Vagina (tissue), 2 donors: ENCODE results near the gene TRIO. TPM values are rescaled to one million over a fixed set of nuclear protein-coding genes. Genes with fewer than 3 reads are reported as not detected.

Source experiments
- DNase-seq, 2 donors: peaks; one replicate each; pipeline ENCODE4 v3.0.0-alpha.2; 2017; ENCODE audit errors: extremely low spot score in 2 of 2
- H3K27ac ChIP-seq: fragments of 200-600 bp; sonication (generic); one replicate; pipeline ENCODE4 v1.5.1; 2019
- H3K27me3 ChIP-seq: fragments of 200-600 bp; sonication (generic); one replicate; pipeline ENCODE4 v1.5.1; 2019
- H3K36me3 ChIP-seq, 2 donors: fragments of 200-600 bp; sonication (generic); one replicate each; pipeline ENCODE4 v1.5.1; 2017 to 2019
- H3K4me1 ChIP-seq: fragments of 200-600 bp; sonication (generic); one replicate; pipeline ENCODE4 v1.5.1; 2019
- H3K4me3 ChIP-seq, 2 donors: fragments of 200-600 bp; sonication (generic); 1 replicate in 1 of 2; 2 replicates in 1 of 2; pipeline ENCODE4 v1.5.1; 2016 to 2019
- H3K9me3 ChIP-seq: fragments of 200-600 bp; sonication (generic); one replicate; pipeline ENCODE4 v1.5.1; 2019
- POLR2A ChIP-seq, 2 donors: fragments of 450-650 bp; IDR thresholded peaks; one replicate each; pipeline ENCODE4 v1.6.1; 2017; ENCODE audit warnings: antibody characterized with exemption in 2 of 2, mild to moderate bottlenecking in 2 of 2, moderate library complexity in 2 of 2
- POLR2AphosphoS5 ChIP-seq, 2 donors: sonication (generic); formaldehyde crosslinking; IDR thresholded peaks; one replicate each; pipeline ENCODE4 v1.9.0; 2017; ENCODE audit warnings: antibody characterized with exemption in 2 of 2, mild to moderate bottlenecking in 2 of 2, low read depth in 1 of 2; ENCODE audit not compliant: insufficient read depth in 1 of 2
- intact Hi-C: fragments of 100-400 bp; cut with DNase I; formaldehyde crosslinking; loops from one replicate; pipeline ENCODE4 v1.15.1; 2023
- total RNA-seq: library from RNA; depleted of rRNA; stranded (reverse); fragments of >200 nt; gene quantifications from one replicate; pipeline ENCODE4 v1.2.3, GENCODE V29; 2016
- TF ChIP-seq, protein P1 (sequence below), 3 experiments: fragments of 450-650 bp in 2 of 3; fragments of 200-600 bp in 1 of 3; sonication (generic) in 1 of 3; IDR thresholded peaks; one replicate each; pipeline ENCODE4 v1.5.1; 2017 to 2019; ENCODE audit warnings: antibody characterized with exemption in 3 of 3, mild to moderate bottlenecking in 2 of 3, moderate library complexity in 2 of 3

The TRIO gene
- total RNA-seq, 1 donor from 2014 or later = 142 TPM

DNA sequence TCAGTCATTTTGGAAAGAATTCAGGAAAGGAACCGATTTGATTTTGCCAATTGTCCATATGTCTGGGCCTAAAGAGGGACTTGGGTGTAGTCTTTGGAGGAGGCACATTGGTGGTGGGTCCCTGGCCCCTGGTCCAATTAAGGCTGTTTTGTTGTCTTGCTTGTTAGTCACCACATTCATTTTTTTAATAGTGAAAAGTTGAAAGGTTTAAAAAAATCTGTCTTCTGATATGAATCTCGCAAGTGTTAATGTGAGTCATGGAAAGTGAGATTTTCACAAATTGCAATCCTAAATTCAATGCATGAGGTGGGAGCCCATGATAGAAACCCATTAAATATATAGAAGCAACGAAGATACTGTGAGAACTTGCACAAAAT is 272.5 kb downstream of the TRIO start:
- DNase-seq = no peak
- TF ChIP-seq POLR2A (IDR thresholded peaks at IDR 0.05) (no peak), POLR2AphosphoS5 (IDR thresholded peaks at IDR 0.05; ENCODE audit: insufficient read depth in 1 of 2, low read depth in 1 of 2) (no peak)
- TF ChIP-seq, protein P1, sequence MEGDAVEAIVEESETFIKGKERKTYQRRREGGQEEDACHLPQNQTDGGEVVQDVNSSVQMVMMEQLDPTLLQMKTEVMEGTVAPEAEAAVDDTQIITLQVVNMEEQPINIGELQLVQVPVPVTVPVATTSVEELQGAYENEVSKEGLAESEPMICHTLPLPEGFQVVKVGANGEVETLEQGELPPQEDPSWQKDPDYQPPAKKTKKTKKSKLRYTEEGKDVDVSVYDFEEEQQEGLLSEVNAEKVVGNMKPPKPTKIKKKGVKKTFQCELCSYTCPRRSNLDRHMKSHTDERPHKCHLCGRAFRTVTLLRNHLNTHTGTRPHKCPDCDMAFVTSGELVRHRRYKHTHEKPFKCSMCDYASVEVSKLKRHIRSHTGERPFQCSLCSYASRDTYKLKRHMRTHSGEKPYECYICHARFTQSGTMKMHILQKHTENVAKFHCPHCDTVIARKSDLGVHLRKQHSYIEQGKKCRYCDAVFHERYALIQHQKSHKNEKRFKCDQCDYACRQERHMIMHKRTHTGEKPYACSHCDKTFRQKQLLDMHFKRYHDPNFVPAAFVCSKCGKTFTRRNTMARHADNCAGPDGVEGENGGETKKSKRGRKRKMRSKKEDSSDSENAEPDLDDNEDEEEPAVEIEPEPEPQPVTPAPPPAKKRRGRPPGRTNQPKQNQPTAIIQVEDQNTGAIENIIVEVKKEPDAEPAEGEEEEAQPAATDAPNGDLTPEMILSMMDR (IDR thresholded peaks at IDR 0.05) = no peak
- Histone ChIP-seq H3K4me1 (peaks cover 51% of the 10 kb centered on the region), H3K4me3 (no peak overlapping the region), H3K9me3 (no peaks in the 10 kb centered on the region), H3K27ac (no peak overlapping the region), H3K36me3 (peaks cover 0 to 16% of the 10 kb centered on the region in 2 donors), H3K27me3 (no peaks in the 10 kb centered on the region)
- intact Hi-C loops = no loop called here

- Histone ChIP-seq H3K4me3 (no peak overlapping the region), H3K4me1 (peaks cover 40% of the 10 kb centered on the region), H3K9me3 (no peaks in the 10 kb centered on the region), H3K27ac (peak overlapping the region; percentile 62), H3K27me3 (no peaks in the 10 kb centered on the region), H3K36me3 (peaks cover 0 to 12% of the 10 kb centered on the region in 2 donors)
- no peak for DNase-seq
- TF ChIP-seq, protein P1 (IDR thresholded peaks at IDR 0.05) = no peak
- no peak for TF ChIP-seq POLR2A (IDR thresholded peaks at IDR 0.05)
- TF ChIP-seq POLR2AphosphoS5 (IDR thresholded peaks at IDR 0.05; ENCODE audit: insufficient read depth in 1 of 2, low read depth in 1 of 2) = no peak
- intact Hi-C loops = no loop called here
Measured at GRCh38 chr5:14416621-14417275, 273.6 kb downstream of the TRIO start.

DNA sequence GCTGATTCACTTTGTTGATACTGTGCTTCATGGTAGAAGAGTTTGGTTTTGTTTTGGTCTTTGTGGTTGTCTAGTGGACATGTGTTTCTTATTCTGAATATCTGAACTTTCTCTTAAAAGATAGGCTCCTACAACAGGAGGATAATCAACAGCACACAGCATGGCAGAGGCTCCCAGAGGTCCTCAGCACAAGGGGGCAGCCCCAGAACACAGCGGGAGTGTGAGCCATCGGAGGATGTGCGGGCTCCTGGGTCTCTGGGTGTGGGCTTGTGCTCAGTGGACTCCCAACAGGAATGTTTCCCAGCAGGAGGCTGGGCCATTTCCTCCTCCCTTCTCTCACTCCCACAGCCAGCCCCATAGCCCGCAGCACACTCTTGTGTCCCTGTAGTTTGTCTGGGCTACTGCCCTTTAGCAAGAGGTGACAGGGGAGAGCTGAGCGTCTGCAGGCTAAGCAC is 274.2 kb downstream of the TRIO start:
- intact Hi-C loops = no loop called here
- Histone ChIP-seq H3K27ac (peak overlapping the region; percentile 62), H3K4me3 (no peak overlapping the region), H3K9me3 (no peaks in the 10 kb centered on the region), H3K36me3 (peaks cover 0 to 12% of the 10 kb centered on the region in 2 donors), H3K4me1 (peaks cover 40% of the 10 kb centered on the region), H3K27me3 (no peaks in the 10 kb centered on the region)
- TF ChIP-seq POLR2AphosphoS5 (IDR thresholded peaks at IDR 0.05; ENCODE audit: insufficient read depth in 1 of 2, low read depth in 1 of 2) (no peak), POLR2A (IDR thresholded peaks at IDR 0.05) (no peak)
- TF ChIP-seq, protein P1 (IDR thresholded peaks at IDR 0.05) = no peak
- no peak for DNase-seq

GRCh38 chr5:14417792-14418765 is 274.9 kb downstream of the TRIO start:
- H3K27me3 ChIP-seq = no peaks in the 10 kb centered on the region

More at GRCh38 chr5:14417792-14418765, 274.9 kb downstream of the TRIO start:
- Histone ChIP-seq H3K9me3 (no peaks in the 10 kb centered on the region), H3K4me1 (peaks cover 40% of the 10 kb centered on the region), H3K36me3 (peaks cover 0 to 7% of the 10 kb centered on the region in 2 donors), H3K27ac (peak overlapping the region; percentile 62), H3K4me3 (no peak overlapping the region)
- TF ChIP-seq POLR2A (IDR thresholded peaks at IDR 0.05) (no peak), POLR2AphosphoS5 (IDR thresholded peaks at IDR 0.05; ENCODE audit: insufficient read depth in 1 of 2, low read depth in 1 of 2) (no peak)
- TF ChIP-seq, protein P1 (IDR thresholded peaks at IDR 0.05) = no peak
- intact Hi-C loops = no loop called here
- DNase-seq = no peak
